Measurements from ENCODE around the gene TTLL11.

TTLL11 gene

DNA sequence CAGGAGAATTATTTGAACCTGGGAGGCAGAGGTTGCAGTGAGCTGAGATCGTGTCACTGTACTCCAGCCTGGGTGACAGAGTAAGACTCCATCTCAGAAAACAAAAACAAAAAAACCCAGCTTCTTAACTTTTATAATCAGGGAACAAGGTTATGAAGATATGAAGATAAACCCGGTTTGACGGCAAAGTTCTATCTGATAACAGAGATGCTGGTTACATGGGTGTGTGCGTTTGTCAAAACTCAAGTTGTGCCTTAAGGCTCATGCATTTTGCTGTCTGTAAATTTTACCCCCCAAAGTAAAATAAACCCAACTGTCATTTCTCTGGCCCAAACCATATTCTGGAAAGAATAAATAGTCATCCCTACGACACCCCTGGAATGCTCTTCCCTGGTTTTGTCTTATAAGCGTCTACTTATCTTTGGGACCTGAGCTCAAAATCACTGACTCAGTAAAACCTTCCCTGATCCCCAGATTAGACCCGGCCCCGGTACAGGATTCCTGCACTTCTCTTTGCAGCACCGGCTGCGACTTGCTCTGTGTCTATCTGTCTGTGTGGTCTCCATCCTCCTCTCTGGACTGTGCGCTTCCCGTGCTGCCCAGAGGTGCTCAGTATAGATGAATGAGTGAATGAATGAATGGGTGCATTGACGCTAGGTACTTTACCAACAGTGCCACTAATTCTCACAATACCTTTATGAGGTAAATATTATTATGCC lies 269.5 kb downstream of the TTLL11 start:
- no peak for DNase-seq

DNA sequence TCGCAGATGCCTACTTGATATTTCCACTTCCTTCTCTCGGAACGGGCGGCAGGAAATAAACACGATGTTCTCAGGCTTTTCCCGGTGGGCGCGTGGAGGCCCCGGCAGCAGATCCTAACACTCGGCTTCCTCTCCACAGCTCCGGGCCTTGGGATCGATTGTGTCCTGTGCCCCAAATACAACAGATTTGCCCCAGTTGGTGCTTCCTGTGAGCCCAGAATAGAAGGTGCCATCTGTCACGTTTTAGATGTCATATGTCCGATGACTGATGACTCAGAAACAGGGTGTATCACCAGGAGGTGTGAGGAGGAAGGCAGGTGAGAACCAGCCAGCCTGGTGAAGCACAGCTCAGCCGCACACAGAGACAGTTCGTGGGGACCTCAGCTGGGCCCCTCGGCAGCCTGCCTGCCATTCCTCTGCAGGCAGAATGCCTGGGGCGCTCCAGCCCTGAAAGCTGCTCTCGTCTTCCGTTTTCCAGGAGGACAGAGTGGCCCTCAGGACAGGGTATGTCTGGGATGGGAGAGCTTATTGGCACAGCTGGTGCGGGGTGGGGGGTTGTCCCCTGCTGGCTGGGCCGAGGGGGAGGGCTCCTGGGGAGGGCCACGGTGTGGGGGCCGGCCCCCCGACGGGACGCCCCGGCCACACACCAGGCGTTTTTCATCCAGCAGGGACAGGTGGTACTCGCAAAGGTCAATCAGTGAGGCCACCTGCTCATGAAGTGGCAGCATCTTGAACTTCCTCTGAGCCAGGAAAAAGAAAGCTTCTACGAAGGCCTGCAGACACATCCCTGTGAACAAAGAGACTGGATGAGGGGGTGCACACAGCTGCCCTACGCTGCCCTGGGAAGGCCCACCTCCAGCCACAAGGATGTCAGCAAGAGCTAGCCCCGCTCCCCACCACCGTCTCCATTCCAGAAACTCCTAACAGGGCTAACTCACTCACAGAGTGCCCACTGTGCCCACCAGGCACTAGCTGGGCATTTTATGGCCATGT lies 270.7 kb downstream of the TTLL11 start:
- no peak for DNase-seq

GRCh38 chr9:121821326-121821725 lies 271.8 kb downstream of the TTLL11 start:
- DNase-seq: no peak

DNA sequence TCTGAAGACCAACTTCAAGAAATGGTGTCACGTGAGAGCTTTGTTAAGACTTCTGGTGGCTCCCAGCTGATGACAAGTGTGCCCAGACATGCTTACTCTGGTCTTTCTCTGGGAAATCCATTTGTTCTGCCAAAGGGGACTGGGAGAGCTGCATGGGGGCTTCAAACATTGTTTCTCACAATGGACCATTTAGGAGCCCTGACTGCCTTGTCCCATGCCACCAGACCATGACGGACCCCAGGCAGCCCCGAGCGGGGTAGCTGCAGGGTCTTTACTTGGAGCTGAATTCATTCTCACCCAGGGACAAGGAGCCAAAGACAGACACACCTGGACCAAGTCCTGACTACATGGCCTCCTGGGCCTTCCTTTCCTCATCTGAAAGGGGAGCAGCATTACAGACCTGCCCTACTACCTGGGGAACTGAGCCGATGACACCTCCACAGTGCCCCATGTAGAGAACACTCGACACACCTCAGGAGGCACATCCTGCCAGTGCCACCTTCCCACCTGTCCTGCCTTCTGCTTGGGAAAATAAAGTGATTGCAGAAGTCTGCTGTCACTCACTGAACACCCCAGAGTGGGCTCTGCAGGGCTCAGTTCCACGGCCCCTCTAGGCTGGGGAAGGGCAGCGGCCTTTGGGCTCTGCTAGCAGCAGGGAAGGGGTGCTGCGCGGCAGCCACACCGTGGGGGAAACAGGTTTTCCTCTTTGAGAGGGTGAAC lies 272.7 kb downstream of the TTLL11 start:
- no peak for DNase-seq

GRCh38 chr9:121819428-121820231 lies 273.5 kb downstream of the TTLL11 start:
- no peak for DNase-seq

GRCh38 chr9:121818841-121819427 lies 274.2 kb downstream of the TTLL11 start:
- DNase-seq: no peak

DNA sequence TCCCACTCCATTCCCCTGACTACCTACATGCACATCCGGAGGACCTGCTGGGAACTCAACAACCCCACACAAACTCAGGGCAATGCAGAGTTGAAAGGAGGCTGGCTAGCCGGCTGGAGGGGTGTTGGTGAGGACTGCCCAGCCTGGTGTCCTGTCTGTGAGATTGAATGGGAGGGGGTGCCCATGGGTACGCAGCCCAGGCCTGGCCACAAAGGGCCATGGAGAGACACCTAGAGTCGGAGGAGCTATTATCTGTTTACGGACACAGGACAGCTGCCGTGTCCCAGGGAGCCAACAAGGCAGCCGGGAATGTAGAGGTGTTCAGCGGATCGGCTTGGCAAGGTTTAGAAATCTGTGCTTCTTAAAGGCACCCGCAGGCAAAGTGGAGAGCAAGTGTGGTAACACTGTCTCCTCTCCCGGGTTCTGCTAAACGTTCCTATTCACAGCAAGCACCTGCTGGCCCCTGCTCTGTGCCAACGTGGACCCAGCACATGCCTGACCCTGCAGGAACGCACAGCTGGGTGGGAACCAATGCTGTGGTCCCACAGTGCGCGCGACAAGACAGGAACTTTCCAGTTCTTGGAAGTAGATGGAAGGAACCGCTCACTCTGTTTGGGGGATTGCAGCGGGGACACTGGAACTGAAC lies 275.0 kb downstream of the TTLL11 start:
- DNase-seq: no peak

- DNase-seq: no peak
Observed at GRCh38 chr9:121817476-121817875, 275.6 kb downstream of the TTLL11 start.

GRCh38 chr9:121816845-121817450 lies 276.2 kb downstream of the TTLL11 start:
- no peak for DNase-seq

- DNase-seq: no peak
Observed at GRCh38 chr9:121816449-121816817, 276.7 kb downstream of the TTLL11 start.

- DNase-seq: no peak
Observed at GRCh38 chr9:121815546-121816448, 277.3 kb downstream of the TTLL11 start.

GRCh38 chr9:121815084-121815483 lies 278.0 kb downstream of the TTLL11 start:
- no peak for DNase-seq

- DNase-seq: no peak
Observed at GRCh38 chr9:121814594-121814993, 278.5 kb downstream of the TTLL11 start.

DNA sequence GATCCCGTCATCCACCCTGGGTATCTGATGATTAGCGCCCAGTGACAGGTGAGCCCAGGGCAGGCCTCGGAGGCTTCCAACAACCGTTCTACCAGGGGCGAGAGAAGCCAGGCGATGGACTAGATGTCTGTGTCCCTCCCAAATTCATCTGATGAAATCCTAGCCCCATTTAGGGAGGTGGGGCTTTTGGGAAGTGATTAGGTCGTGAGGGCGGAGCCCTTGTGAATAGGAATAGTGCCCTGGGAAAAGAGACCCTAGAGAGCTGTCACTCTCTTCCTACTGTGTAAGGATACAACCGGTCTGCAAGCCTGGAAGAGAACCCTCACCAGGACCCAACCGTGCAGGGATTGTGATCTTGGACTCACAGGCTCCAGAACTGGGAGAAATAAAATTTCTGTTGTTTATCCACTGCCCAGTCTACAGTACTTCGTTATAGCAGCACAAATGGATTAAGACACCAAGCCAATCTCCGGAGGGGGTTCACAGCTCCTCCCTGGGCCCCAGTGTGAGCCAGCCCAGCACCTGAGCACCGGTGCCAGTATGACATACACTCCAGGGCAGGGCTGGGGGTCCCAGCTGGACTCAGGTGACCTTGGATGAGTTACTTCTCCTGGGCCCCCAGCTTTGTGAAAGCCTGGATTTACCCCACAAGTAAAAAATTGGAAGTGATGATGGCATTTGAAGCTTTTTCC lies 279.4 kb downstream of the TTLL11 start:
- DNase-seq: no peak

DNA sequence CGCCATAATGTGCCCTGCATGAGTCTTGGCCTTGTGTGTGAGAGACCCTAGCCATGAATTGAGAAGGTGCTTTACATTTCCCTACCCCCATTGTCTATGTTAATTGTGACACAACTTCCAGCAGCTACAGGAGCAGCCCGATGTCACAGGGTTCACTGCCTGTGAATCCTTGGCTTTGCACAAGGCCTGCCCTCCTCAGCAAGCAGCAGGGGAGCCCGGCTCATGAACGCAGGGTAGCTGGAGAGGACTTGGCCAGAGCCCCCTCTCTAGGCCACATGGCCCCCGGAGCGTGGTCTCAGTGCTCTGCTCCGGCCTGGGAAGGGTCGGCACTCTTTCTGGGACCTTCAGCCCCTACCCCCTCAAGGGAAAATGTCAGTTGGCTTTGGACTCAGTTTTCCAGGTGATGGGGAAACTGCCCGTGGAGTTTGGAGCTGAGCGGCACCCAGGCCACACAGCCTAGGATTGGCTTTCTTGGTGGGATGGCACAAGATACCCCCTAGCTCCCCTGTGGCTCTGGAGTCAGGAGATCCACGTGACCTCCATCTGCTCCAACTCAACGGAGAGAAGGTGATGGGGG lies 280.9 kb downstream of the TTLL11 start:
- DNase-seq: no peak

- no peak for DNase-seq
Observed at GRCh38 chr9:121811751-121812150, 281.4 kb downstream of the TTLL11 start.

GRCh38 chr9:121811140-121811539 lies 282.0 kb downstream of the TTLL11 start:
- DNase-seq: no peak

DNA sequence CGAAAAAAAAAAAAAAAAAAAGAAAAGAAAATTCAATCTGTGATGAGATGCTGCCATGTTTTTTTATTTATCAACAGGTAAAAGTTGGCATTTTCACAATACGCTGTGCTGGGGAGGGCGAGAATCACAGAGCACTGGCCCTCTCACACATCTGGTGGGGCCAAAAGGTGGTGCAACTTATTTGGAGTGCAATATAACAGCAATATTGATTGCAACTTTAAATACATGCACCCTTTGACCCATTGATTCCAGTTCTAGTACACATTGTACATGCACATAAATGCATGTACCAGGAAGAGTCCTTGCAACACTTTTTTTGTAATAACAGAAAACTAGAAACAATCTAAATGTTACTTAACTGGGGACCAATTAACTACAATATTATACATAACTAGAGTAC lies 282.6 kb downstream of the TTLL11 start:
- no peak for DNase-seq
